GM12891 (cell line): ENCODE data around the gene CLIP3.
"Not testable (repeated sequence)": the region's sequence is repeated elsewhere in the genome, so short reads cannot be mapped to it uniquely, and the experiment has no call there.

Source experiments
- PAX5 ChIP-seq: IDR thresholded peaks from 2 replicates; pipeline ENCODE4 v1.6.1; 2011; ENCODE audit warnings: low read length, moderate library complexity, mild to moderate bottlenecking; ENCODE audit not compliant: insufficient read depth, severe bottlenecking
- POLR2A ChIP-seq: IDR thresholded peaks from 2 replicates; pipeline ENCODE4 v1.6.1; 2011; ENCODE audit warnings: low read depth, low read length, control low read depth
- POLR2AphosphoS5 ChIP-seq: IDR thresholded peaks from 2 replicates; pipeline ENCODE4 v1.6.1; 2011; ENCODE audit warnings: low read depth, low read length, control low read depth
- POU2F2 ChIP-seq: IDR thresholded peaks from 2 replicates; pipeline ENCODE4 v1.6.1; 2011; ENCODE audit warnings: low read depth, mild to moderate bottlenecking, control low read depth, low read length, moderate library complexity
- SPI1 ChIP-seq: IDR thresholded peaks from 2 replicates; pipeline ENCODE4 v1.6.1; 2011; ENCODE audit warnings: low read depth, low read length, control low read depth
- TAF1 ChIP-seq: IDR thresholded peaks from 2 replicates; pipeline ENCODE4 v1.6.1; 2011; ENCODE audit warnings: low read depth, low read length, control low read depth

- TF ChIP-seq POLR2A, POLR2AphosphoS5, PAX5, TAF1, POU2F2, SPI1: not testable (repeated sequence)
Measured at GRCh38 chr19:36068810-36069499, 36.3 kb upstream of the CLIP3 start.
